ENCODE data around the gene ALDH1L1. TPM values are rescaled to one million over a fixed set of nuclear protein-coding genes. Genes with fewer than 3 reads are reported as not detected.

ALDH1L1 gene
- total RNA-seq, 1 experiment from 2014 or later = not detected

DNA sequence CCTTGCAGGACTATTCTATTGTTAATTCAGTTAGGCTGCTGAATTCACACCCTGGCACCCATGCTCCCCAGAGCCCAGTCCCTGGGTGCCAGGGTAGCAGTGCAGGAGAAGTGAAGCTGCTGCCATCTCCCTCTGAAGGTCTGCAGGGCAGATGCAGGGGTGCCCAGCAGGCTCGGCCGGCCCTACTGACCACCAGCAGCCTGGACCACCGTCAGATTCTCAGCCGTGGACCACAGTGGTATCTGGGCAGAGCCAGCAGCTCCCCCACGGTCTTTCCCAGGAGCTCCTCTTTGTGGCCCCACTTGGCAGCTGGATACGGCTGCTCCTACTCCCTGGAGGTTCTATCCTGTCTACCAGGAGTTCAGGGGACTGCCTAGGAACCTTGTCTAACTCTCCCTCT is 46.8 kb downstream of the ALDH1L1 start:
- no peak overlapping the region for H3K4me2 ChIP-seq (ENCODE audit: low read length)
- H3K9me2 ChIP-seq (replicated peaks; ENCODE audit: low read length) = no peaks in the 10 kb centered on the region
- ATAC-seq (no peak), DNase-seq (no peak)
- peaks cover 12% of the 10 kb centered on the region for H3K4me1 ChIP-seq (ENCODE audit: insufficient read depth, low read length)
- H3K4me3 ChIP-seq (ENCODE audit: low read length) = no peak overlapping the region
- intact Hi-C loops (cut with micrococcal nuclease) = loop anchor here (1.0 kb wide), 1 partner anchor 256 kb away; no protein-coding TSS in a partner anchor
- no peak overlapping the region for H3K9ac ChIP-seq (ENCODE audit: low read length)
- H3F3A ChIP-seq (ENCODE audit: low read length, unreplicated experiment) = no peaks in the 10 kb centered on the region
- H3K9me3 ChIP-seq (ENCODE audit: low read length) = no peaks in the 10 kb centered on the region
- TF ChIP-seq, protein P1, sequence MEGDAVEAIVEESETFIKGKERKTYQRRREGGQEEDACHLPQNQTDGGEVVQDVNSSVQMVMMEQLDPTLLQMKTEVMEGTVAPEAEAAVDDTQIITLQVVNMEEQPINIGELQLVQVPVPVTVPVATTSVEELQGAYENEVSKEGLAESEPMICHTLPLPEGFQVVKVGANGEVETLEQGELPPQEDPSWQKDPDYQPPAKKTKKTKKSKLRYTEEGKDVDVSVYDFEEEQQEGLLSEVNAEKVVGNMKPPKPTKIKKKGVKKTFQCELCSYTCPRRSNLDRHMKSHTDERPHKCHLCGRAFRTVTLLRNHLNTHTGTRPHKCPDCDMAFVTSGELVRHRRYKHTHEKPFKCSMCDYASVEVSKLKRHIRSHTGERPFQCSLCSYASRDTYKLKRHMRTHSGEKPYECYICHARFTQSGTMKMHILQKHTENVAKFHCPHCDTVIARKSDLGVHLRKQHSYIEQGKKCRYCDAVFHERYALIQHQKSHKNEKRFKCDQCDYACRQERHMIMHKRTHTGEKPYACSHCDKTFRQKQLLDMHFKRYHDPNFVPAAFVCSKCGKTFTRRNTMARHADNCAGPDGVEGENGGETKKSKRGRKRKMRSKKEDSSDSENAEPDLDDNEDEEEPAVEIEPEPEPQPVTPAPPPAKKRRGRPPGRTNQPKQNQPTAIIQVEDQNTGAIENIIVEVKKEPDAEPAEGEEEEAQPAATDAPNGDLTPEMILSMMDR (conservative IDR thresholded peaks at IDR 0.05; ENCODE audit: low read depth, low read length) = no peak
- TF ChIP-seq EZH2phosphoT487 (IDR thresholded peaks at IDR 0.05; ENCODE audit: borderline replicate concordance, low read length) = no peak
- TF ChIP-seq EZH2 (IDR thresholded peaks at IDR 0.05; ENCODE audit: low read length, unreplicated experiment) = no peak
- H3K36me3 ChIP-seq (ENCODE audit: low read depth, low read length) = no peaks in the 10 kb centered on the region
- no peaks in the 10 kb centered on the region for H3K79me2 ChIP-seq (ENCODE audit: low read length)
- no peaks in the 10 kb centered on the region for H4K20me1 ChIP-seq (ENCODE audit: low read length)
- H3K27ac ChIP-seq (ENCODE audit: low read length) = no peak overlapping the region
- POLR2A ChIA-PET (ENCODE audit: unreplicated experiment) = no interaction called here
- CTCF ChIA-PET = no interaction called here
- peaks cover 5% of the 10 kb centered on the region; the same call in 1 of the 2 replicates for H3K27me3 ChIP-seq (ENCODE audit: low read length)
- H2AFZ ChIP-seq (ENCODE audit: low read length) = no peak overlapping the region
- BruUV-seq (replicated peaks) = no TSS peak

- no peak overlapping the region for H3K9ac ChIP-seq (ENCODE audit: low read length)
- H4K20me1 ChIP-seq (ENCODE audit: low read length) = no peaks in the 10 kb centered on the region
- no peaks in the 10 kb centered on the region for H3F3A ChIP-seq (ENCODE audit: low read length, unreplicated experiment)
- no TSS peak for BruUV-seq (replicated peaks)
- H3K4me1 ChIP-seq (ENCODE audit: insufficient read depth, low read length) = peaks cover 12% of the 10 kb centered on the region
- no peaks in the 10 kb centered on the region for H3K36me3 ChIP-seq (ENCODE audit: low read depth, low read length)
- ChIA-PET CTCF (no interaction called here), POLR2A (ENCODE audit: unreplicated experiment) (no interaction called here)
- TF ChIP-seq, protein P1 (conservative IDR thresholded peaks at IDR 0.05; ENCODE audit: low read depth, low read length) = peak; percentile 51
- TF ChIP-seq EZH2 (IDR thresholded peaks at IDR 0.05; ENCODE audit: low read length, unreplicated experiment) = no peak
- no peak overlapping the region for H2AFZ ChIP-seq (ENCODE audit: low read length)
- H3K4me2 ChIP-seq (ENCODE audit: low read length) = no peak overlapping the region
- H3K9me2 ChIP-seq (replicated peaks; ENCODE audit: low read length) = no peaks in the 10 kb centered on the region
- no peaks in the 10 kb centered on the region for H3K79me2 ChIP-seq (ENCODE audit: low read length)
- DNase-seq (peak; percentile 16), ATAC-seq (no peak)
- H3K9me3 ChIP-seq (ENCODE audit: low read length) = no peaks in the 10 kb centered on the region
- intact Hi-C loops (cut with micrococcal nuclease) = no loop called here
- H3K4me3 ChIP-seq (ENCODE audit: low read length) = no peak overlapping the region
- no peaks in the 10 kb centered on the region for H3K27me3 ChIP-seq (ENCODE audit: low read length)
- no peak overlapping the region for H3K27ac ChIP-seq (ENCODE audit: low read length)
Observed at GRCh38 chr3:126132751-126133511, 47.5 kb downstream of the ALDH1L1 start.

Measured in PC-3 (cell line).